Ovary (tissue), 9 donors: ENCODE data around the gene NT5DC3. TPM values are rescaled to one million over a fixed set of nuclear protein-coding genes. Genes with fewer than 3 reads are reported as not detected.

Source experiments
- DNase-seq, 5 donors: peaks; one replicate each; pipeline ENCODE4 v3.0.0-alpha.2; 2019 to 2020
- H3K27ac ChIP-seq, 2 donors: fragments of 200-600 bp; one replicate each; pipeline versions ENCODE4 v1.5.1 to v1.8.0; 2019 to 2022
- H3K27me3 ChIP-seq: fragments of 200-600 bp; one replicate; pipeline ENCODE4 v1.8.0; 2022
- H3K36me3 ChIP-seq: fragments of 200-600 bp; sonication (generic); one replicate; pipeline ENCODE4 v1.5.1; 2019
- H3K4me1 ChIP-seq: one replicate; pipeline ENCODE4 v1.8.1; 2013; ENCODE audit warnings: mild to moderate bottlenecking, moderate library complexity; ENCODE audit not compliant: insufficient read depth
- H3K4me3 ChIP-seq: fragments of 200-600 bp; sonication (generic); one replicate; pipeline ENCODE4 v1.5.1; 2017
- H3K9me3 ChIP-seq, 2 donors: fragments of 200-600 bp in 1 of 2; sonication (generic) in 1 of 2; one replicate each; pipeline versions ENCODE4 v1.5.1 to v1.8.1; 2013 to 2019; ENCODE audit warnings: mild to moderate bottlenecking in 1 of 2, moderate library complexity in 1 of 2
- CTCF ChIP-seq, 3 donors: fragments of 450-650 bp in 2 of 3; fragments of 200-600 bp in 1 of 3; IDR thresholded peaks; one replicate each; pipeline versions ENCODE4 v1.5.1 to v1.8.0; 2016 to 2022; ENCODE audit warnings: antibody characterized with exemption in 3 of 3, mild to moderate bottlenecking in 1 of 3
- EP300 ChIP-seq: sonication (generic); formaldehyde crosslinking; IDR thresholded peaks from one replicate; pipeline ENCODE4 v1.6.1; 2017; ENCODE audit warnings: antibody characterized with exemption
- POLR2A ChIP-seq: fragments of 450-650 bp; IDR thresholded peaks from one replicate; pipeline ENCODE4 v1.6.1; 2017; ENCODE audit warnings: antibody characterized with exemption, mild to moderate bottlenecking, moderate library complexity
- WGBS, 3 donors: extraction: QIAGEN DNeasy Blood & Tissue Kit in 1 of 3; methylation state at CpG; one replicate each; pipeline versions ENCODE4 v1.1.5 to v1.1.7; 2013 to 2017; 5-methylcytosine and 5-hydroxymethylcytosine counted together
- intact Hi-C, 4 donors: fragments of 100-400 bp; cut with DNase I; formaldehyde crosslinking; loops; one replicate each; pipeline versions ENCODE4 v1.11.0 to v1.15.1; 2022 to 2023
- polyA plus RNA-seq, 2 donors: library from polyadenylated mRNA; stranded (reverse); fragments of 200-250 nt in 1 of 2; fragments of 350-450 nt in 1 of 2; fragmentation: Illumina TruSeq in 1 of 2; extraction: RNeasy Lipid Tissue Mini Kit (QIAGEN cat#74804) in 1 of 2; gene quantifications; one replicate each; pipeline ENCODE4 v1.2.3, GENCODE V29; 2013 to 2014
- total RNA-seq, 7 donors: library from RNA; depleted of rRNA in 2 of 7; stranded (reverse); fragments of >200 nt in 2 of 7; fragmentation: NEBNext Ultra II Directional in 3 of 7; extraction: Animal tissue kit (Norgen Biotek cat#: 25700) in 3 of 7; gene quantifications; one replicate each; pipeline versions ENCODE4 v1.1.0 to v1.2.4, GENCODE V29; 2016 to 2023
- donor health status: DM: no; HTN: no; CAD: no; lungs with moderate emphysema.
- donor health status: DM: no; HTN: no; CAD: no.
- donor health status: Bipolar disorder and iron deficiency.
- donor health status: DM: yes; HTN: yes; CAD: no.
- donor health status: DM: no; HTN: no; CAD: no.
- donor health status: DM: yes; HTN: yes; CAD: no.

NT5DC3 gene
- total and polyA plus RNA-seq, 9 donors, result 1.8 to 9.3 (median 7.1) TPM

- Histone ChIP-seq H3K27me3 (no peaks in the 10 kb centered on the region), H3K9me3 (no peaks in the 10 kb centered on the region), H3K4me3 (no peak overlapping the region), H3K36me3 (no peaks in the 10 kb centered on the region), H3K27ac (no peak overlapping the region), H3K4me1 (no peaks in the 10 kb centered on the region)
- no peak for TF ChIP-seq POLR2A
- intact Hi-C loops, result loop anchor here in 2 of 4 donors (10.0 kb wide), 3 partner anchors 45 to 225 kb away; no protein-coding TSS in a partner anchor
- DNase-seq, result no peak
- 75 to 79% (median 78%) methylated on average over 2 of the region's 2 CpGs for whole genome bisulfite sequencing, 3 donors
These were observed 38.8 kb upstream of the NT5DC3 start for GRCh38 chr12:103879878-103880277.

DNA sequence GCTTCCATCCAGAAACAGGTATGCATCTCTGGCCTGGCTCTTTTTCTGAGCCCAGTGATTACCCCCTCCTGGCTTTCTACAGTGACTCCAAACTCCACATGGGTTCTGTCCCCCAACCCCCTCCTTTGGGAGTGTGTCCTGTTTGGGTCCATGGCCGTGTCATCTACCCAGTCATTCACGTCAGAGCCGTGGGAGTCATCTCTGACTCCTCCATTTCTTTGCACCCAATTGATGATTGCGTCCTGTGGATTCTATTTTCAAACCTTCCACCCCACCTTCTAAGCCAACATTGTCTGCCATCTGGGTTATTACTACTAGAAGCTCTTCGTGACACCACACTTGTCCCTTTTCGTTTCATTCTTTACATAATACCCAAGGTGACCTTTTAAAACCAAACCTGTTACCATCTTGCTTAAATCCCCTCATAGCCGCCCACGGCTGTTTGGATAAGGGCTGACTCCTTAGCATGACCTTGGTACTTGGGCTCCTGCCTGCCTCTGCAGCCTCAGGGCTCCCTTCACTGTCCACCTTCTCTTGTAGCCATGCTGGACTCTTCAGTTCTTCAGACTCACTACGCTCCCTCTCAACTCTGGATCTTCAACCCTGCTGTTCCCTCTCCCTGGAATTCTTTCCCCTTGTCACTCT, 38.1 kb upstream of the NT5DC3 start:
- intact Hi-C loops, result loop anchor here in 1 of 4 donors (10.0 kb wide), 2 partner anchors 46 to 104 kb away; no protein-coding TSS in a partner anchor
- H3K4me3 ChIP-seq, result no peak overlapping the region
- H3K9me3 ChIP-seq, result no peaks in the 10 kb centered on the region
- TF ChIP-seq POLR2A, result no peak
- TF ChIP-seq EP300, result no peak
- TF ChIP-seq CTCF (IDR thresholded peaks at IDR 0.05), result no peak
- H3K4me1 ChIP-seq, result no peaks in the 10 kb centered on the region
- H3K36me3 ChIP-seq, result no peaks in the 10 kb centered on the region
- no peak overlapping the region for H3K27ac ChIP-seq
- no peaks in the 10 kb centered on the region for H3K27me3 ChIP-seq
- DNase-seq, result no peak
- WGBS, 3 donors, result 83 to 90% (median 85%) methylated on average over 9 of the region's 9 CpGs

DNA sequence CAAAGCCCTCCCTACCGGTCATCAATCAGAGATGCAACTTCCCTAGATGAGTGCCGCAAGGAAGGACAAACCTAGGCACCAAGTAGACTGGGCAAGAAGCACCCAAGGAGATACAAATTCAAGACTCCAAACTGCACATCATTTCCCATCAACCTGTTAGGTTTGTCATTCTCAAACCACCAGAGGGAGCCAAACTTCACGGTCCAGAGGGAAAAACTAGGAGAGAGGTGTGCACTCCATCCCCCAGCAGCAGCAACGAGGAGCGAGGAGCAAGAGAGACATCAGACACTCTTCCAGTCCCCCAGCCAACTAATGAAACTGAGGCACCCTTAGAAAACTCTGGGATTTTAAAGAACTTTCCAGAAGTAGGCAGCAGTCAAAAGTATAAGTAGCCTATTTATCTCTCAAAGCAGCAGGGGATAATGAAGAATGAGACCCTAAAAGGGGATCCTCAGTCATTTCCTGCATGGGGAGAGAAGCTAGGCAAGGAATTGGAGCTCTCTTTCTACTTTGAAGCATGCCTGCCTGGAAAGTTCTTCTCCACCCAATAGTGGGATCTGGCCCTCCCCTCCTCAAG, 37.0 kb upstream of the NT5DC3 start:
- TF ChIP-seq POLR2A (no peak), CTCF (IDR thresholded peaks at IDR 0.05) (peak; percentile 34 to 45 (median 44)), EP300 (no peak)
- intact Hi-C loops, result loop anchor here in 1 of 4 donors (10.0 kb wide), 2 partner anchors 47 to 103 kb away; no protein-coding TSS in a partner anchor
- Histone ChIP-seq H3K9me3 (no peaks in the 10 kb centered on the region), H3K4me1 (no peaks in the 10 kb centered on the region), H3K36me3 (no peaks in the 10 kb centered on the region), H3K27ac (no peak overlapping the region), H3K27me3 (no peaks in the 10 kb centered on the region), H3K4me3 (no peak overlapping the region)
- peak in 4 of 5 donors; percentile 36 to 63 (median 42) for DNase-seq
- 9 to 13% (median 9%) methylated on average over 5 of the region's 5 CpGs for WGBS, 3 donors

GRCh38 chr12:103877288-103877687, 36.3 kb upstream of the NT5DC3 start:
- DNase-seq, result no peak
- Histone ChIP-seq H3K9me3 (no peaks in the 10 kb centered on the region), H3K27ac (no peak overlapping the region), H3K4me1 (no peaks in the 10 kb centered on the region), H3K4me3 (no peak overlapping the region), H3K36me3 (no peaks in the 10 kb centered on the region), H3K27me3 (no peaks in the 10 kb centered on the region)
- WGBS, 3 donors, result 71 to 89% (median 75%) methylated on average over 1 of the region's 1 CpG
- intact Hi-C loops, result loop anchor here in 1 of 4 donors (10.0 kb wide), 2 partner anchors 48 to 102 kb away; no protein-coding TSS in a partner anchor
- TF ChIP-seq EP300, result no peak
- TF ChIP-seq CTCF (IDR thresholded peaks at IDR 0.05), result no peak
- TF ChIP-seq POLR2A, result no peak

DNA sequence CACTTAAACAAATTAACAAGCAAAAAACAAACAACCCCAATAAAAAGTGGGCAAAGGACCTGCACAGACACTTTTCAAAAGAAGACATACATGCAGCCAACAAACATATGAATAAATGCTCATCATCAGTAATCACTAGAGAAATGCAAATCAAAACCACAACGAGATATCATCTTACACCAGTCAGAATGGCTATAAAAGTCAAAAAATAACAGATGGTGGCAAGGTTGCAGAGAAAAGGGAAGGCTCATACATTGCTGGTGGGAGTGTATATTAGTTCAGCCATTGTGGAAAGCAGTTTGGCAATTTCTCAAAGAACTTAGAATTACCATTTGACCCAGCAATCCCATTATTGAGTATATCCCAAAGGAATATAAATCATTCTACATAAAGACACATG, 34.6 kb upstream of the NT5DC3 start:
- H3K27me3 ChIP-seq, result no peaks in the 10 kb centered on the region

More for the DNA sequence above, 34.6 kb upstream of the NT5DC3 start:
- no peak for DNase-seq
- Histone ChIP-seq H3K4me1 (no peaks in the 10 kb centered on the region), H3K36me3 (no peaks in the 10 kb centered on the region), H3K27ac (no peak overlapping the region), H3K4me3 (no peak overlapping the region), H3K9me3 (no peaks in the 10 kb centered on the region)
- intact Hi-C loops, result loop anchor here in 1 of 4 donors (10.0 kb wide), 2 partner anchors 49 to 101 kb away; no protein-coding TSS in a partner anchor
- WGBS, 3 donors, result 0 to 26% (median 0%) methylated on average over 1 of the region's 1 CpG
- TF ChIP-seq CTCF (IDR thresholded peaks at IDR 0.05) (no peak), POLR2A (no peak), EP300 (no peak)
